GM12878 (cell line): ENCODE data around the gene NRP1. TPM values are rescaled to one million over a fixed set of nuclear protein-coding genes. Genes with fewer than 3 reads are reported as not detected.

ENCODE experiments used
- ATAC-seq: fragments of 200-7000 bp; cut with Tn5 transposase; 3 replicates; pipeline ENCODE4 v1.9.1; 2020; ENCODE audit warnings: mild to moderate bottlenecking, moderate library complexity
- BruUV-seq: library from RNA; stranded (reverse); fragments of 400-500 nt; replicated peaks from 2 replicates; lab custom pipeline; 2021; lab: Mats Ljungman, UMichigan
- CTCF ChIA-PET: fragments of 300-600 bp; sonication (Branson Sonifier 250); formaldehyde crosslinking; extraction: SDS; loops from one replicate; lab custom pipeline; 2021; ENCODE audit warnings: inconsistent platforms; lab: Yijun Ruan, JAX
- POLR2A ChIA-PET: fragments of 350-600 bp; formaldehyde crosslinking; extraction: SDS; loops from one replicate; lab custom pipeline; 2021; ENCODE audit warnings: inconsistent platforms; lab: Charles Lee
- RAD21 ChIA-PET: fragments of 300-600 bp; sonication (Branson Sonifier 250); formaldehyde crosslinking; loops from one replicate; lab custom pipeline; 2023; ENCODE audit warnings: antibody characterized with exemption; ENCODE audit not compliant: unreplicated experiment; lab: Charles Lee
- SMC1A ChIA-PET: fragments of 300-600 bp; sonication (Branson Sonifier 250); formaldehyde crosslinking; loops from one replicate; lab custom pipeline; 2023; ENCODE audit not compliant: unreplicated experiment, uncharacterized antibody; lab: Charles Lee
- DNase-seq: peaks from one replicate; pipeline ENCODE4 v3.0.0-alpha.2; 2011; ENCODE audit warnings: low read depth, low spot score
- FAIRE-seq: peaks from 3 replicates; lab custom pipeline; 2011; peaks lifted over from hg19 to GRCh38; lab: Jason Lieb, UNC
- H2AFZ ChIP-seq: 2 replicates; pipeline ENCODE4 v1.6.0; 2011; ENCODE audit warnings: low read depth, low read length, control low read depth; ENCODE audit not compliant: control insufficient read depth
- H3K27ac ChIP-seq: 2 replicates; pipeline ENCODE4 v1.5.1; 2011; ENCODE audit warnings: control low read depth; ENCODE audit not compliant: control insufficient read depth, insufficient read depth
- H3K27me3 ChIP-seq, 2 experiments: replicated peaks in 1 of 2; 2 replicates each; pipeline versions ENCODE4 v1.6.0 to v1.6.1; 2011; ENCODE audit warnings: low read length in 1 of 2; ENCODE audit not compliant: control insufficient read depth in 2 of 2, insufficient read depth in 2 of 2
- H3K36me3 ChIP-seq, 2 experiments: 2 replicates each; pipeline ENCODE4 v1.5.1; 2011; ENCODE audit warnings: low read length in 1 of 2; ENCODE audit not compliant: control insufficient read depth in 2 of 2, insufficient read depth in 2 of 2
- H3K4me1 ChIP-seq: 2 replicates; pipeline ENCODE4 v1.6.1; 2011; ENCODE audit warnings: mild to moderate bottlenecking, low read length, moderate library complexity, mixed read lengths; ENCODE audit not compliant: control insufficient read depth, insufficient read depth
- H3K4me2 ChIP-seq: 2 replicates; pipeline ENCODE4 v1.6.0; 2011; ENCODE audit warnings: control low read depth; ENCODE audit not compliant: control insufficient read depth, insufficient read depth
- H3K4me3 ChIP-seq: fragments of 200-600 bp; sonication (generic); 2 replicates; pipeline ENCODE4 v1.5.1; 2016
- H3K79me2 ChIP-seq: 2 replicates; pipeline ENCODE4 v1.6.0; 2011; ENCODE audit warnings: low read length; ENCODE audit not compliant: control insufficient read depth, insufficient read depth
- H3K9ac ChIP-seq: 2 replicates; pipeline ENCODE4 v1.8.0; 2011; ENCODE audit warnings: low read length, control low read depth, mixed read lengths; ENCODE audit not compliant: control insufficient read depth, insufficient read depth
- H3K9me3 ChIP-seq: replicated peaks from 3 replicates; pipeline ENCODE4 v1.5.1; 2011; ENCODE audit warnings: mild to moderate bottlenecking, low read length; ENCODE audit not compliant: control insufficient read depth, insufficient read depth
- H4K20me1 ChIP-seq: 2 replicates; pipeline ENCODE4 v1.6.0; 2011; ENCODE audit not compliant: control insufficient read depth, insufficient read depth
- CBX5 ChIP-seq: sonication (generic); IDR thresholded peaks from 2 replicates; pipeline ENCODE4 v1.6.1; 2016; ENCODE audit warnings: low read depth, moderate library complexity, mild to moderate bottlenecking, inconsistent platforms
- CREM ChIP-seq: IDR thresholded peaks from 2 replicates; pipeline ENCODE4 v1.6.1; 2014; ENCODE audit warnings: antibody characterized with exemption, low read depth
- ESRRA ChIP-seq: IDR thresholded peaks from 2 replicates; pipeline ENCODE4 v1.6.1; 2012; ENCODE audit warnings: mild to moderate bottlenecking, low read length, improper control_type of control experiment
- MXI1 ChIP-seq: fragments of 150-350 bp; IDR thresholded peaks from 2 replicates; pipeline ENCODE4 v1.6.1; 2011; ENCODE audit warnings: low read depth, mild to moderate bottlenecking, inconsistent platforms, low read length, improper control_type of control experiment
- NFYA ChIP-seq: IDR thresholded peaks from 2 replicates; pipeline ENCODE4 v1.6.1; 2011; ENCODE audit warnings: low read depth, mild to moderate bottlenecking, low read length, improper control_type of control experiment, borderline replicate concordance
- NFYB ChIP-seq: IDR thresholded peaks from 2 replicates; pipeline ENCODE4 v1.6.1; 2011; ENCODE audit warnings: low read depth, mild to moderate bottlenecking, low read length, improper control_type of control experiment, moderate library complexity; ENCODE audit not compliant: insufficient read depth
- NKRF ChIP-seq: fragments of 450-650 bp; conservative IDR thresholded peaks from 2 replicates; pipeline ENCODE4 v1.6.1; 2017; ENCODE audit warnings: mild to moderate bottlenecking, moderate library complexity
- PML ChIP-seq: IDR thresholded peaks from 2 replicates; pipeline ENCODE4 v1.6.1; 2012; ENCODE audit warnings: low read length, inconsistent platforms
- POLR2A ChIP-seq: IDR thresholded peaks from 2 replicates; pipeline ENCODE4 v1.6.1; 2011; ENCODE audit warnings: low read depth, mild to moderate bottlenecking, low read length
- RB1 ChIP-seq: fragments of 450-650 bp; formaldehyde crosslinking; IDR thresholded peaks from 2 replicates; pipeline ENCODE4 v1.6.1; 2017; ENCODE audit warnings: mild to moderate bottlenecking, borderline replicate concordance
- RUNX3 ChIP-seq: IDR thresholded peaks from 2 replicates; pipeline ENCODE4 v1.6.1; 2012; ENCODE audit warnings: low read length, inconsistent platforms
- SMAD1 ChIP-seq: fragments of 450-650 bp; IDR thresholded peaks from 2 replicates; pipeline ENCODE4 v1.6.1; 2018; ENCODE audit warnings: mild to moderate bottlenecking, low read depth; ENCODE audit not compliant: partially characterized antibody
- SRF ChIP-seq, 2 experiments: IDR thresholded peaks; 2 replicates each; pipeline ENCODE4 v1.6.1; 2011; ENCODE audit warnings: low read depth in 2 of 2, low read length in 2 of 2, mild to moderate bottlenecking in 1 of 2, moderate library complexity in 1 of 2
- STAT3 ChIP-seq: IDR thresholded peaks from 2 replicates; pipeline ENCODE4 v1.6.1; 2011; ENCODE audit warnings: low read depth, low read length, improper control_type of control experiment
- TCF3 ChIP-seq: IDR thresholded peaks from 2 replicates; pipeline ENCODE4 v1.6.1; 2012; ENCODE audit warnings: low read depth, mild to moderate bottlenecking, low read length, borderline replicate concordance; ENCODE audit not compliant: insufficient read depth
- YY1 ChIP-seq: IDR thresholded peaks from 2 replicates; pipeline ENCODE4 v1.6.1; 2011; ENCODE audit warnings: low read depth, mild to moderate bottlenecking, low read length
- ZNF24 ChIP-seq: fragments of 450-650 bp; IDR thresholded peaks from 2 replicates; pipeline ENCODE4 v1.6.1; 2017; ENCODE audit warnings: antibody characterized with exemption, mild to moderate bottlenecking
- WGBS: methylation state at CpG from one replicate; pipeline ENCODE4 v1.1.6; 2016; ENCODE audit warnings: low lambda C conversion rate; ENCODE audit not compliant: insufficient replicate concordance, insufficient coverage; ENCODE audit errors: missing lambda C conversion rate; 5-methylcytosine and 5-hydroxymethylcytosine counted together
- in situ Hi-C: fragments of 300-500 bp; cut with MboI; formaldehyde crosslinking; loops from 9 replicates; pipeline ENCODE4 v1.14.3; 2018; ENCODE audit warnings: mixed read lengths
- intact Hi-C: fragments of 100-400 bp; cut with micrococcal nuclease; formaldehyde crosslinking; loops from one replicate; pipeline ENCODE4 v1.14.2; 2022; ENCODE audit not compliant: unreplicated experiment
- polyA plus RNA-seq, 11 experiments: library from polyadenylated mRNA; depleted of rRNA in 4 of 11; unstranded in 6 of 11; stranded (reverse) in 5 of 11; fragments of >200 nt; fragmentation: Nextera tagmentation in 4 of 11; fragmentation: Illumina TruSeq in 1 of 11; extraction: Ambion mirVana in 4 of 11; extraction: Trizol in 1 of 11; gene quantifications; 1 replicate in 1 of 11; 2 replicates in 10 of 11; pipeline versions ENCODE4 v1.2.1 to v1.2.3, GENCODE V29; 2011 to 2016; ENCODE audit warnings: inconsistent platforms in 2 of 11, missing spikeins in 2 of 11, low read depth in 1 of 11
- total RNA-seq, 4 experiments: library from RNA; depleted of rRNA in 3 of 4; stranded (reverse); fragments of >200 nt in 3 of 4; fragmentation: Illumina TruSeq in 1 of 4; extraction: Trizol in 1 of 4; gene quantifications; 2 replicates each; pipeline versions ENCODE4 v1.2.1 to v1.2.3, GENCODE V29; 2013 to 2021
- TF ChIP-seq, protein P1 (sequence below): IDR thresholded peaks from 2 replicates; pipeline ENCODE4 v1.6.1; 2011; ENCODE audit warnings: low read depth, low read length, improper control_type of control experiment, borderline replicate concordance
- TF ChIP-seq, protein P2 (sequence below): fragments of 150-350 bp; IDR thresholded peaks from 2 replicates; pipeline ENCODE4 v1.6.1; 2014; ENCODE audit warnings: mild to moderate bottlenecking, low read depth, low read length

The NRP1 gene
- total and polyA plus RNA-seq, 10 of the 15 experiments (the other 5 are each of a cell fraction or from before 2014, with no cell fraction given): 0.11 to 12.1 (median 0.52) TPM

DNA sequence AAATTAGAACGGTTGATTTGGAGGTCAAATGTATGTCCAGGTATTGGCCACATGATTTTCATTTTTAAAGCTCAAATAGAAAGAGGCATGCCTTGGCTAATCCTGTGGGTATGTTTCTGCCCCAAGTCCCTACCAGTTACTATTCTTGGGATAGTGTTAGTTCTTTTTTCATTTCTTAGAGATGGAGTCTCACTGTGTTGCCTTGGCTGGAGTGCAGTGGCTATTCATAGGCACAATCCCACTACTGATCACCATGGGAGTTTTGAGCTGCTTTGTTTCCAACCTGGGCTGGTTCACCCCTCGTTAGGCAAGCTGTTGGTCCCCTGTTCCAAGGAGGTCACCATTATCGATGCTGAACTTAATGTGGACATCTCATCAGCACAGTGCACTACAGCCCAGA is 46.3 kb downstream of the NRP1 start (continued):
- no peak for TF ChIP-seq ESRRA

- intact Hi-C loops: no loop called here
- Histone ChIP-seq H3K9ac (no peak overlapping the region), H3K27me3 (no peaks in the 10 kb centered on the region), H3K4me3 (no peak overlapping the region), H3K4me2 (no peak overlapping the region), H3K36me3 (no peaks in the 10 kb centered on the region), H3K9me3 (no peaks in the 10 kb centered on the region), H3K79me2 (no peaks in the 10 kb centered on the region), H3K27ac (no peak overlapping the region), H3K4me1 (no peaks in the 10 kb centered on the region), H4K20me1 (no peaks in the 10 kb centered on the region), H2AFZ (no peak overlapping the region)
- DNase-seq: no peak
- ChIA-PET CTCF (interaction anchor here (0.6 to 1.4 kb wide), 4 partner anchors 26 to 252 kb away, joined by 3 to 5 read pairs (median 5); no protein-coding TSS in a partner anchor), POLR2A (no interaction called here), SMC1A (interaction anchor here (1.0 kb wide), 1 partner anchor 94 kb away, joined by 3 read pairs; no protein-coding TSS in a partner anchor), RAD21 (no interaction called here)
- no peak for FAIRE-seq
- in situ Hi-C loops: no loop called here
- WGBS: 13% methylated on average over 2 of the region's 2 CpGs
- ATAC-seq: no peak
- no peak for TF ChIP-seq NFYA
- TF ChIP-seq POLR2A: no peak
- no peak for TF ChIP-seq CREM
- TF ChIP-seq, protein P1, sequence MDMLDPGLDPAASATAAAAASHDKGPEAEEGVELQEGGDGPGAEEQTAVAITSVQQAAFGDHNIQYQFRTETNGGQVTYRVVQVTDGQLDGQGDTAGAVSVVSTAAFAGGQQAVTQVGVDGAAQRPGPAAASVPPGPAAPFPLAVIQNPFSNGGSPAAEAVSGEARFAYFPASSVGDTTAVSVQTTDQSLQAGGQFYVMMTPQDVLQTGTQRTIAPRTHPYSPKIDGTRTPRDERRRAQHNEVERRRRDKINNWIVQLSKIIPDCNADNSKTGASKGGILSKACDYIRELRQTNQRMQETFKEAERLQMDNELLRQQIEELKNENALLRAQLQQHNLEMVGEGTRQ: no peak
- no peak for TF ChIP-seq PML
- no peak for TF ChIP-seq ZNF24
- TF ChIP-seq, protein P2, sequence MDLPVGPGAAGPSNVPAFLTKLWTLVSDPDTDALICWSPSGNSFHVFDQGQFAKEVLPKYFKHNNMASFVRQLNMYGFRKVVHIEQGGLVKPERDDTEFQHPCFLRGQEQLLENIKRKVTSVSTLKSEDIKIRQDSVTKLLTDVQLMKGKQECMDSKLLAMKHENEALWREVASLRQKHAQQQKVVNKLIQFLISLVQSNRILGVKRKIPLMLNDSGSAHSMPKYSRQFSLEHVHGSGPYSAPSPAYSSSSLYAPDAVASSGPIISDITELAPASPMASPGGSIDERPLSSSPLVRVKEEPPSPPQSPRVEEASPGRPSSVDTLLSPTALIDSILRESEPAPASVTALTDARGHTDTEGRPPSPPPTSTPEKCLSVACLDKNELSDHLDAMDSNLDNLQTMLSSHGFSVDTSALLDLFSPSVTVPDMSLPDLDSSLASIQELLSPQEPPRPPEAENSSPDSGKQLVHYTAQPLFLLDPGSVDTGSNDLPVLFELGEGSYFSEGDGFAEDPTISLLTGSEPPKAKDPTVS: no peak
- no peak for TF ChIP-seq CBX5
- TF ChIP-seq RB1: no peak
- no peak for TF ChIP-seq RUNX3
- TF ChIP-seq NKRF: no peak
- TF ChIP-seq NFYB: no peak
- no peak for TF ChIP-seq STAT3
- no peak for TF ChIP-seq MXI1
- TF ChIP-seq TCF3: no peak
- TF ChIP-seq SRF (IDR thresholded peaks at IDR 0.05; ENCODE audit: low read depth in 2 of 2, low read length in 2 of 2): no peak
- TF ChIP-seq SMAD1: no peak
- no peak for TF ChIP-seq YY1
- no TSS peak for BruUV-seq
Observed at GRCh38 chr10:33287112-33287511, 47.4 kb downstream of the NRP1 start.
